NT2/D1 (cell line): ENCODE measurements around the gene DDI2.

Source experiments
- SUZ12 ChIP-seq: IDR thresholded peaks from 2 replicates; pipeline ENCODE4 v1.6.1; 2011; ENCODE audit not compliant: insufficient read length, insufficient read depth; ENCODE audit errors: extremely low read depth
- YY1 ChIP-seq: IDR thresholded peaks from 2 replicates; pipeline ENCODE4 v1.6.1; 2011; ENCODE audit not compliant: insufficient read length, insufficient read depth
- ZNF274 ChIP-seq: IDR thresholded peaks from 2 replicates; pipeline ENCODE4 v1.6.1; 2011; ENCODE audit warnings: mild to moderate bottlenecking, low read depth, low read length

DNA sequence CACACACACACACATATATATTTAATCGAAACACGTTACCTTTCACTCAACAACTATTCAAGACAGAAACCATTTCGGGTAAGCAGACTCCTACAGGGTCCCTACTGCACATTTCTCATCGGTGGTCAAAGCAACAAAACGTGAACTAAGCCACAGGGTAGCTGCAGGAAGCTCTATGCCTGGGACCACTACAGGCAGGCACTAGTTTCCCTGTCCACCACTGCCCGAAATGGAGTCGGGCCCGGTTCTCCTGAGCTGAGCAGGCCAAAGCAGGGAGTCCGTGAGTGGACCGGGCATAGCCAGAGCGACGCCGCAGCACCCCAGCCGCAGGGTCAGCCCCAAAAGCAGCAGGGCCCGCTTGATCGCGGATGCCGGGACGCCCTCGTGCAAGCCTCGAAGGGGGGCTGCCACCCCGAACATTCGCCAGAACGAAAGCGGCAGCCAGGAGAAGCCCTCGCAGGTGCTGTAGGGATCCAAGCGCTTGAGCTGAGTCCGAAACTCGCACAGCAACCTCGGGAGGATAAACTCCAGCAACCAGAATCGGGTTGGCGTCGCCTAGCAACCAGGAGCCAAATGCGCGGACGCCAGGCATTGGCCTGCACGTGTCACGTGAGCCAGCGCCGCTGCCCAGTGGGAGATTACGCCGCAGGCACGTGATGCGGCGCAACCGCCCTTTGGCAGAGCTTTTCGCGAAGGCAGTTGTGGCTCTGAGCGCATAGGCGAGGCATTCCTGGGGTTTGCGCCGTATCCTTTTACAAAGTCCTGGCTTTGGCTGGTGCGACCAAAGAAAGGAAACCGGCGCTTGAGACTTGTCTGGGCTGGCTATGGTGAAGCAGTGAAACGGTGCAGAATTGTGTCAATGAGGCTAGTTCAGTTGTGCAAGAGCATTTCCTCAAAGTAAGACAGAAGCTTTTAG is 13.9 kb upstream of the DDI2 start:
- TF ChIP-seq YY1 (no peak), ZNF274 (no peak), SUZ12 (no peak)
